ENCODE data around the gene MAT2A. TPM values are rescaled to one million over a fixed set of nuclear protein-coding genes. Genes with fewer than 3 reads are reported as not detected.

Gene MAT2A
- total and polyA plus RNA-seq, 10 of the 15 experiments (the other 5 are each of a cell fraction or from before 2014, with no cell fraction given), result 97.6 to 408 (median 290) TPM

DNA sequence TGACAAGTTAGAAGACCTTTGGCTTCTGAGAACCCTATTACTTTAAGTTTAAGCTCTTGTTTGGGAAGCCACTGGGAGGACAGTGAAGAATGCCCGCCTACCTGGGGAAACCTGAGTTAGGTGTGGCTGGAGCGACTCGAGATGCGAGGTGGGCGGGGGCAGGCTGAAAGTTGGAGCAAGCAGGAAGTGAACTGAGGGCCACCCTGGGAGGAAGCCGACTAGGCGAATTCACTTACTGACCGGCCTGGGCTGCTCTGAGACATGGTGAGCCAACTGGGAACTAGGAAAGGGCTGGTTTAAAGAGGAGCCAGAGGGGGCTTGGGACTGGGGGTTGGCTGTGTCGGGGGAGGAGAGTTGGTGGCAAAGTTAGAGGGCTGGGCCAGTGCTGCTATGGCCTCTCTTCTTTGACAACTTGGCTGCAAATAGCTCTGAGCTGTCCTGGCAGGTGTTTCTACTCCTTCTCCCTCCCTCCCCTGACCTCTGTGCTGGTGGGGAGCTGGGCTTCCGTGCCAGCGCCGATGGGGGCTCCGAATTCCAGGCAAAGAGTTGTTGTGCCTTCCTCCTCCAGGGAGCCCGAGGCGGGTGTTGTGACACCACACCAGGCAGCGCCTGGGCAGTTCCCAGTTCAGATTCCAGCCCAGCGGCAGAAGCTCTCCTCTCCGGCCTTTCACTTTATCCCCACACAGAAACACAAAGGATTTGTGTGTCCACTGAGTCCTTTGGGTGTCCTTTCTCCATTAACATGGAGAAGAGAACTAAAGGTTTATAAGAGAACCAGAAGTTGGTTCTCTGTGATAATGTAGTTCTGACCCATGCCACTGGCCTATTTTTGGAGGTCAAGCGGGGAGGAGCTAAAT lies 38.6 kb downstream of the MAT2A start, which contains the start of gene VAMP8 (continued):
- TF ChIP-seq BCL3 (IDR thresholded peaks at IDR 0.05; ENCODE audit: borderline replicate concordance, insufficient read depth, low read depth, low read length, poor library complexity, severe bottlenecking) (no peak), SPI1 (IDR thresholded peaks at IDR 0.05; ENCODE audit: borderline replicate concordance, insufficient read depth, low read depth, low read length) (peak; percentile 50), HDGF (IDR thresholded peaks at IDR 0.05) (peak; percentile 77; the same call in 1 of the 2 replicates), SUZ12 (IDR thresholded peaks at IDR 0.05; ENCODE audit: unreplicated experiment) (no peak), POLR2AphosphoS5 (IDR thresholded peaks at IDR 0.05; ENCODE audit: low read length) (peak; percentile 44; the same call in 1 of the 2 replicates), MAX (IDR thresholded peaks at IDR 0.05; ENCODE audit: low read depth, low read length) (no peak; the same call in 1 of the 2 replicates), ZSCAN29 (IDR thresholded peaks at IDR 0.05) (no peak), ZNF622 (IDR thresholded peaks at IDR 0.05) (no peak), CREB1 (IDR thresholded peaks at IDR 0.05; ENCODE audit: low read depth) (0 out of 2 replicates have a peak, but pooled peaks have one; percentile 26), TAF1 (IDR thresholded peaks at IDR 0.05; ENCODE audit: borderline replicate concordance, low read depth, low read length) (0 out of 2 replicates have a peak, but pooled peaks have one; percentile 9)
- TF ChIP-seq, protein P1, sequence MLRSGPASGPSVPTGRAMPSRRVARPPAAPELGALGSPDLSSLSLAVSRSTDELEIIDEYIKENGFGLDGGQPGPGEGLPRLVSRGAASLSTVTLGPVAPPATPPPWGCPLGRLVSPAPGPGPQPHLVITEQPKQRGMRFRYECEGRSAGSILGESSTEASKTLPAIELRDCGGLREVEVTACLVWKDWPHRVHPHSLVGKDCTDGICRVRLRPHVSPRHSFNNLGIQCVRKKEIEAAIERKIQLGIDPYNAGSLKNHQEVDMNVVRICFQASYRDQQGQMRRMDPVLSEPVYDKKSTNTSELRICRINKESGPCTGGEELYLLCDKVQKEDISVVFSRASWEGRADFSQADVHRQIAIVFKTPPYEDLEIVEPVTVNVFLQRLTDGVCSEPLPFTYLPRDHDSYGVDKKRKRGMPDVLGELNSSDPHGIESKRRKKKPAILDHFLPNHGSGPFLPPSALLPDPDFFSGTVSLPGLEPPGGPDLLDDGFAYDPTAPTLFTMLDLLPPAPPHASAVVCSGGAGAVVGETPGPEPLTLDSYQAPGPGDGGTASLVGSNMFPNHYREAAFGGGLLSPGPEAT (IDR thresholded peaks at IDR 0.05; ENCODE audit: low read depth), result peak; percentile 13; the same call in 1 of the 2 replicates
